HFF-Myc (cell line): ENCODE data around the gene SV2C.

ENCODE experiments used
- DNase-seq: peaks from one replicate; pipeline ENCODE4 v3.0.0-alpha.2; 2011; ENCODE audit warnings: low read depth; ENCODE audit errors: extremely low read depth
- H3K4me3 ChIP-seq: replicated peaks from 2 replicates; pipeline ENCODE4 v1.5.1; 2011; ENCODE audit warnings: low read depth, mild to moderate bottlenecking, control low read depth, low read length
- CTCF ChIP-seq: IDR thresholded peaks from 2 replicates; pipeline ENCODE4 v1.5.1; 2012; ENCODE audit warnings: mild to moderate bottlenecking, low read depth, low read length, control low read depth; ENCODE audit errors: missing control alignments

Gene SV2C

GRCh38 chr5:76213858-76214257, 130.7 kb downstream of the SV2C start:
- TF ChIP-seq CTCF = no peak
- DNase-seq = no peak

GRCh38 chr5:76216748-76217147, 133.6 kb downstream of the SV2C start:
- no peak for TF ChIP-seq CTCF
- H3K4me3 ChIP-seq = no peak overlapping the region
- DNase-seq = no peak

More at GRCh38 chr5:76213858-76214257, 130.7 kb downstream of the SV2C start:
- no peak overlapping the region for H3K4me3 ChIP-seq

GRCh38 chr5:76219636-76220035, 136.5 kb downstream of the SV2C start:
- H3K4me3 ChIP-seq = no peak overlapping the region
- TF ChIP-seq CTCF = no peak
- no peak for DNase-seq

- DNase-seq = no peak
- TF ChIP-seq CTCF = no peak
- no peak overlapping the region for H3K4me3 ChIP-seq
Observed at GRCh38 chr5:76221311-76221710, 138.1 kb downstream of the SV2C start.

- no peak for TF ChIP-seq CTCF
- DNase-seq = no peak
- H3K4me3 ChIP-seq = no peak overlapping the region
Observed at GRCh38 chr5:76222318-76222717, 139.1 kb downstream of the SV2C start.

- no peak for TF ChIP-seq CTCF
- DNase-seq = no peak
Observed at GRCh38 chr5:76223696-76224095, 140.5 kb downstream of the SV2C start.

GRCh38 chr5:76224898-76225297, 141.7 kb downstream of the SV2C start:
- no peak overlapping the region for H3K4me3 ChIP-seq
- no peak for TF ChIP-seq CTCF
- no peak for DNase-seq

More at GRCh38 chr5:76223696-76224095, 140.5 kb downstream of the SV2C start:
- H3K4me3 ChIP-seq = no peak overlapping the region
